Esophagus squamous epithelium (tissue), 5 donors: Measurements from ENCODE around the gene TMC1. TPM values are rescaled to one million over a fixed set of nuclear protein-coding genes. Genes with fewer than 3 reads are reported as not detected.

Experiments
- DNase-seq: peaks from one replicate; lab custom pipeline; 2025; lab: John Stamatoyannopoulos, UW
- H3K27ac ChIP-seq, 4 donors: fragments of 200-600 bp; sonication (generic); one replicate each; pipeline ENCODE4 v1.5.1; 2016 to 2019; ENCODE audit warnings: mild to moderate bottlenecking in 1 of 4
- H3K27me3 ChIP-seq, 4 donors: fragments of 200-600 bp; sonication (generic); 1 replicate in 3 of 4; 2 replicates in 1 of 4; pipeline versions ENCODE4 v1.5.1 to v1.6.0; 2017 to 2021; ENCODE audit warnings: antibody characterized with exemption in 1 of 4
- H3K36me3 ChIP-seq, 3 donors: fragments of 200-600 bp; sonication (generic); one replicate each; pipeline ENCODE4 v1.5.1; 2016 to 2019
- H3K4me1 ChIP-seq, 3 donors: fragments of 200-600 bp; sonication (generic); one replicate each; pipeline ENCODE4 v1.5.1; 2017 to 2019
- H3K4me3 ChIP-seq, 4 donors: fragments of 200-600 bp; sonication (generic); 1 replicate in 3 of 4; 2 replicates in 1 of 4; pipeline ENCODE4 v1.5.1; 2016 to 2019; ENCODE audit warnings: mild to moderate bottlenecking in 2 of 4, moderate library complexity in 1 of 4
- H3K9me3 ChIP-seq, 3 donors: fragments of 200-600 bp; sonication (generic); one replicate each; pipeline ENCODE4 v1.5.1; 2016 to 2019
- POLR2A ChIP-seq, 4 donors: fragments of 450-650 bp; IDR thresholded peaks; one replicate each; pipeline ENCODE4 v1.6.1; 2017; ENCODE audit warnings: antibody characterized with exemption in 4 of 4, mild to moderate bottlenecking in 4 of 4, moderate library complexity in 3 of 4
- WGBS, 2 donors: methylation state at CpG; one replicate each; pipeline ENCODE4 v1.1.5; 2018; 5-methylcytosine and 5-hydroxymethylcytosine counted together
- intact Hi-C: fragments of 100-400 bp; cut with DNase I; formaldehyde crosslinking; loops from one replicate; pipeline ENCODE4 v1.15.0; 2022
- total RNA-seq, 4 donors: library from RNA; depleted of rRNA; stranded (reverse); fragments of >200 nt; gene quantifications; one replicate each; pipeline ENCODE4 v1.1.0, GENCODE V29; 2016
- TF ChIP-seq, protein P1 (sequence below), 6 experiments: fragments of 450-650 bp in 4 of 6; fragments of 200-600 bp in 2 of 6; sonication (generic) in 2 of 6; IDR thresholded peaks; one replicate each; pipeline ENCODE4 v1.5.1; 2016 to 2019; ENCODE audit warnings: antibody characterized with exemption in 6 of 6, mild to moderate bottlenecking in 4 of 6, moderate library complexity in 4 of 6
- donor health status: DM: yes; HTN: yes; CAD: no.

TMC1 gene
- total RNA-seq, 4 donors from 2014 or later, result 1.1 to 3.1 (median 1.5) TPM; not detected in 1

- Histone ChIP-seq H3K27me3 (no peaks in the 10 kb centered on the region), H3K4me1 (peaks cover 0 to 25% (median 3%) of the 10 kb centered on the region in 3 donors), H3K27ac (no peak overlapping the region), H3K9me3 (no peaks in the 10 kb centered on the region), H3K4me3 (no peak overlapping the region), H3K36me3 (no peaks in the 10 kb centered on the region)
- intact Hi-C loops, result no loop called here
- DNase-seq, result no peak
- 84 to 100% methylated on average over 2 of the region's 2 CpGs for WGBS, 2 donors
- TF ChIP-seq POLR2A (IDR thresholded peaks at IDR 0.05), result no peak
- TF ChIP-seq, protein P1, sequence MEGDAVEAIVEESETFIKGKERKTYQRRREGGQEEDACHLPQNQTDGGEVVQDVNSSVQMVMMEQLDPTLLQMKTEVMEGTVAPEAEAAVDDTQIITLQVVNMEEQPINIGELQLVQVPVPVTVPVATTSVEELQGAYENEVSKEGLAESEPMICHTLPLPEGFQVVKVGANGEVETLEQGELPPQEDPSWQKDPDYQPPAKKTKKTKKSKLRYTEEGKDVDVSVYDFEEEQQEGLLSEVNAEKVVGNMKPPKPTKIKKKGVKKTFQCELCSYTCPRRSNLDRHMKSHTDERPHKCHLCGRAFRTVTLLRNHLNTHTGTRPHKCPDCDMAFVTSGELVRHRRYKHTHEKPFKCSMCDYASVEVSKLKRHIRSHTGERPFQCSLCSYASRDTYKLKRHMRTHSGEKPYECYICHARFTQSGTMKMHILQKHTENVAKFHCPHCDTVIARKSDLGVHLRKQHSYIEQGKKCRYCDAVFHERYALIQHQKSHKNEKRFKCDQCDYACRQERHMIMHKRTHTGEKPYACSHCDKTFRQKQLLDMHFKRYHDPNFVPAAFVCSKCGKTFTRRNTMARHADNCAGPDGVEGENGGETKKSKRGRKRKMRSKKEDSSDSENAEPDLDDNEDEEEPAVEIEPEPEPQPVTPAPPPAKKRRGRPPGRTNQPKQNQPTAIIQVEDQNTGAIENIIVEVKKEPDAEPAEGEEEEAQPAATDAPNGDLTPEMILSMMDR (IDR thresholded peaks at IDR 0.05), result no peak
Measured at GRCh38 chr9:72874344-72874743, 352.9 kb downstream of the TMC1 start.

- H3K27ac ChIP-seq, result no peak overlapping the region
- no peak for DNase-seq
Measured at GRCh38 chr9:72875221-72875620, 353.8 kb downstream of the TMC1 start.

GRCh38 chr9:72880821-72881220 is 359.4 kb downstream of the TMC1 start:
- no peak for DNase-seq
- H3K4me1 ChIP-seq, result peaks cover 0 to 35% (median 0%) of the 10 kb centered on the region in 3 donors
- intact Hi-C loops, result no loop called here
- H3K9me3 ChIP-seq, result no peaks in the 10 kb centered on the region
- 11 to 63% methylated on average over 1 to 2 of the region's 2 CpGs for WGBS, 2 donors
- no peaks in the 10 kb centered on the region for H3K36me3 ChIP-seq
- H3K27ac ChIP-seq, result no peak overlapping the region
- no peak overlapping the region for H3K4me3 ChIP-seq
- no peaks in the 10 kb centered on the region for H3K27me3 ChIP-seq
- TF ChIP-seq, protein P1 (IDR thresholded peaks at IDR 0.05), result no peak
- TF ChIP-seq POLR2A (IDR thresholded peaks at IDR 0.05), result no peak

More at GRCh38 chr9:72875221-72875620, 353.8 kb downstream of the TMC1 start:
- intact Hi-C loops, result no loop called here
- Histone ChIP-seq H3K36me3 (no peaks in the 10 kb centered on the region), H3K4me1 (peaks cover 0 to 25% (median 3%) of the 10 kb centered on the region in 3 donors), H3K4me3 (no peak overlapping the region), H3K27me3 (no peaks in the 10 kb centered on the region), H3K9me3 (no peaks in the 10 kb centered on the region)
- no peak for TF ChIP-seq POLR2A (IDR thresholded peaks at IDR 0.05)
- TF ChIP-seq, protein P1 (IDR thresholded peaks at IDR 0.05), result no peak

GRCh38 chr9:72882117-72882775 is 360.8 kb downstream of the TMC1 start:
- H3K36me3 ChIP-seq, result no peaks in the 10 kb centered on the region
- 67% methylated on average over 6 of the region's 6 CpGs for WGBS, 2 donors
- DNase-seq, result no peak
- H3K4me1 ChIP-seq, result peaks cover 0 to 35% (median 0%) of the 10 kb centered on the region in 3 donors
- H3K27ac ChIP-seq, result peak overlapping the region in 2 of 4 donors; percentile 25 to 51
- H3K4me3 ChIP-seq, result no peak overlapping the region
- no peaks in the 10 kb centered on the region for H3K9me3 ChIP-seq
- no peak for TF ChIP-seq POLR2A (IDR thresholded peaks at IDR 0.05)
- TF ChIP-seq, protein P1 (IDR thresholded peaks at IDR 0.05), result no peak
- no peaks in the 10 kb centered on the region for H3K27me3 ChIP-seq
- intact Hi-C loops, result no loop called here

- no peak for DNase-seq
- no peak for TF ChIP-seq POLR2A (IDR thresholded peaks at IDR 0.05)
- TF ChIP-seq, protein P1 (IDR thresholded peaks at IDR 0.05), result no peak
- intact Hi-C loops, result no loop called here
- WGBS, 2 donors, result 74 to 85% methylated on average over 3 of the region's 3 CpGs
- no peaks in the 10 kb centered on the region for H3K27me3 ChIP-seq
- H3K9me3 ChIP-seq, result no peaks in the 10 kb centered on the region
- peak overlapping the region in 2 of 4 donors; percentile 22 to 31 for H3K27ac ChIP-seq
- no peak overlapping the region for H3K4me3 ChIP-seq
- no peaks in the 10 kb centered on the region for H3K36me3 ChIP-seq
- H3K4me1 ChIP-seq, result peaks cover 0 to 35% (median 0%) of the 10 kb centered on the region in 3 donors
Measured at GRCh38 chr9:72883875-72884274, 362.5 kb downstream of the TMC1 start.
